Mesothelial cell of epicardium (in vitro differentiated cells): Measurements from ENCODE around the gene ZNF213. TPM values are rescaled to one million over a fixed set of nuclear protein-coding genes. Genes with fewer than 3 reads are reported as not detected.

ENCODE experiments used
- DNase-seq, 2 experiments: peaks; one replicate each; pipeline ENCODE4 v3.0.0; 2021; ENCODE audit warnings: low spot score in 2 of 2; ENCODE audit not compliant: unreplicated experiment in 2 of 2
- H3K27ac Mint-ChIP-seq: 2 replicates; pipeline ENCODE4 v1.8.0; 2021; ENCODE audit warnings: mixed read lengths
- H3K27me3 Mint-ChIP-seq: 2 replicates; pipeline ENCODE4 v1.8.0; 2021; ENCODE audit warnings: low read depth, mixed read lengths
- H3K36me3 Mint-ChIP-seq: 2 replicates; pipeline ENCODE4 v1.8.0; 2021; ENCODE audit warnings: mixed read lengths
- H3K4me1 Mint-ChIP-seq: 2 replicates; pipeline ENCODE4 v1.8.0; 2021; ENCODE audit warnings: mixed read lengths
- H3K4me3 Mint-ChIP-seq: 2 replicates; pipeline ENCODE4 v1.8.0; 2021; ENCODE audit warnings: mild to moderate bottlenecking, moderate library complexity, mixed read lengths
- H3K9me3 Mint-ChIP-seq: 2 replicates; pipeline ENCODE4 v1.8.0; 2021; ENCODE audit warnings: mixed read lengths
- CTCF ChIP-seq: fragments of 200-600 bp; sonication (generic); IDR thresholded peaks from one replicate; pipeline ENCODE4 v1.5.0; 2021; ENCODE audit warnings: antibody characterized with exemption; ENCODE audit not compliant: unreplicated experiment
- total RNA-seq: library from RNA; stranded (reverse); gene quantifications from 3 replicates; pipeline ENCODE4 v1.2.1, GENCODE V29; 2021

The ZNF213 gene
- total RNA-seq, 1 donor from 2014 or later = 13.4 TPM

- TF ChIP-seq CTCF = no peak
- Mint-ChIP-seq H3K36me3 (no peaks in the 10 kb centered on the region), H3K9me3 (no peaks in the 10 kb centered on the region), H3K4me3 (no peak overlapping the region), H3K27ac (no peak overlapping the region), H3K4me1 (peaks cover 18% of the 10 kb centered on the region), H3K27me3 (peaks cover 25% of the 10 kb centered on the region)
- DNase-seq = no peak
Observed at GRCh38 chr16:3155972-3156371, 21.1 kb downstream of the ZNF213 start.

GRCh38 chr16:3157229-3158025 lies 22.6 kb downstream of the ZNF213 start:
- Mint-ChIP-seq H3K36me3 (no peaks in the 10 kb centered on the region), H3K4me1 (peaks cover 10% of the 10 kb centered on the region), H3K27me3 (peaks cover 23% of the 10 kb centered on the region), H3K27ac (peak overlapping the region; percentile 95), H3K4me3 (peak overlapping the region; percentile 86), H3K9me3 (no peaks in the 10 kb centered on the region)
- peak; percentile 58 to 80 for DNase-seq
- TF ChIP-seq CTCF = no peak

- no peaks in the 10 kb centered on the region for H3K36me3 Mint-ChIP-seq
Observed at GRCh38 chr16:3158026-3158509, 23.2 kb downstream of the ZNF213 start.

GRCh38 chr16:3158510-3159314 lies 23.9 kb downstream of the ZNF213 start:
- Mint-ChIP-seq H3K4me3 (peak overlapping the region; percentile 86), H3K9me3 (no peaks in the 10 kb centered on the region), H3K36me3 (no peaks in the 10 kb centered on the region), H3K27ac (peak overlapping the region; percentile 94), H3K27me3 (peaks cover 18% of the 10 kb centered on the region), H3K4me1 (peaks cover 6% of the 10 kb centered on the region)
- no peak for TF ChIP-seq CTCF
- peak; percentile 83 to 93 for DNase-seq

More at GRCh38 chr16:3158026-3158509, 23.2 kb downstream of the ZNF213 start:
- H3K4me1 Mint-ChIP-seq = peaks cover 6% of the 10 kb centered on the region
- peaks cover 18% of the 10 kb centered on the region for H3K27me3 Mint-ChIP-seq
- H3K27ac Mint-ChIP-seq = peak overlapping the region; percentile 95
- no peak for DNase-seq
- no peaks in the 10 kb centered on the region for H3K9me3 Mint-ChIP-seq
- no peak for TF ChIP-seq CTCF
- H3K4me3 Mint-ChIP-seq = peak overlapping the region; percentile 86

GRCh38 chr16:3161235-3162018 lies 26.6 kb downstream of the ZNF213 start:
- no peaks in the 10 kb centered on the region for H3K36me3 Mint-ChIP-seq
- H3K27ac Mint-ChIP-seq = no peak overlapping the region
- peak in 1 of 2 experiments; percentile 34 for DNase-seq
- H3K4me3 Mint-ChIP-seq = no peak overlapping the region
- TF ChIP-seq CTCF = no peak
- no peaks in the 10 kb centered on the region for H3K9me3 Mint-ChIP-seq
- peaks cover 14% of the 10 kb centered on the region for H3K27me3 Mint-ChIP-seq
- H3K4me1 Mint-ChIP-seq = peaks cover 13% of the 10 kb centered on the region
